ENCODE data around the gene FTO. TPM values are rescaled to one million over a fixed set of nuclear protein-coding genes. Genes with fewer than 3 reads are reported as not detected.

The FTO gene
- total and polyA plus RNA-seq, 2 of the 8 experiments (the other 6 are each of a cell fraction or from before 2014, with no cell fraction given): 34.5 to 59.8 TPM

DNA sequence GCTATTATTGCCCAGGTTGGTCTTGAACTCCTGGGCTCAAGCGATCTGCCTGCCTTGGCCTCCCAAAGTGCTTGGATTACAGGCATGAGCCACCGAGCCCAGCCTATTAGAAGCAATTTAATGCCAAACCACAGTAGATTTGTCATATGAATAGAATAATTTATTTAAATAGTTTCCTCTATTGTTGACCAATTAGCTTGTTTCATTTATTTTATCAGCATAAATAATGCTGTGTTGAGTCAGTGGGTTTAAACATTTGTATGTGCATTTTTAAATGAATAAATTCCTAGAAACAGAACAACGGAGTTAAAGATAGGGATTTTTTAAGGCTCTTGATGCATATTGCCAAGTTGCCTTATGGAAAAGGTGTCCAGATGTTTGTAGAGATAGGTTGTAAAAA lies 26.7 kb downstream of the FTO start:
- Histone ChIP-seq H2BK120ac (replicated peaks; ENCODE audit: low read depth, low read length) (no peak overlapping the region), H2BK20ac (ENCODE audit: low read length) (no peak overlapping the region), H3K36me3 (ENCODE audit: control insufficient read depth in 2 of 4, insufficient read depth in 4 of 4, low read length in 3 of 4) (no peaks in the 10 kb centered on the region), H3K79me2 (ENCODE audit: control insufficient read depth in 1 of 2, insufficient read depth in 2 of 2, low read length in 2 of 2) (peaks cover 0 to 19% of the 10 kb centered on the region in 2 experiments; a peak in 3 of 4 replicates), H3K14ac (ENCODE audit: insufficient read length) (no peak overlapping the region), H2BK5ac (ENCODE audit: low read depth, low read length) (no peak overlapping the region), H4K91ac (replicated peaks; ENCODE audit: insufficient read length, low read length) (no peak overlapping the region), H2BK12ac (ENCODE audit: low read depth, low read length) (no peak overlapping the region), H3K18ac (ENCODE audit: extremely low read depth, low read length) (no peak overlapping the region), H3K4me2 (ENCODE audit: insufficient read depth in 1 of 2, low read depth in 2 of 2, low read length in 2 of 2) (no peak overlapping the region), H3K4ac (replicated peaks; ENCODE audit: insufficient read length, low read depth, low read length) (no peak overlapping the region), H3K9me3 (ENCODE audit: insufficient read depth in 2 of 2, low read depth in 1 of 2, low read length in 1 of 2) (no peaks in the 10 kb centered on the region), H4K5ac (ENCODE audit: insufficient read length, low read depth, low read length) (no peak overlapping the region), H3K9ac (replicated peaks in 1 of 4; ENCODE audit: extremely low read depth in 1 of 4, low read depth in 3 of 4, low read length in 3 of 4) (no peak overlapping the region), H4K20me1 (replicated peaks in 1 of 2; ENCODE audit: control insufficient read depth in 1 of 2, insufficient read depth in 2 of 2, low read length in 2 of 2) (no peaks in the 10 kb centered on the region), H4K8ac (ENCODE audit: extremely low read depth, insufficient read depth, low read length) (no peak overlapping the region), H3K23me2 (ENCODE audit: low read depth, low read length) (no peaks in the 10 kb centered on the region; the same call in 1 of the 2 replicates), H3K23ac (ENCODE audit: insufficient read length) (no peak overlapping the region), H3K79me1 (ENCODE audit: low read depth, low read length) (0 out of 2 replicates have a peak, but pooled peaks cover 2% of the 10 kb centered on the region), H3K27ac (ENCODE audit: low read depth, low read length) (no peak overlapping the region), H2BK15ac (ENCODE audit: low read length) (no peak overlapping the region), H3K27me3 (replicated peaks in 1 of 4; ENCODE audit: control insufficient read depth in 3 of 4, extremely low read depth in 1 of 4, insufficient read depth in 3 of 4, low read length in 3 of 4) (no peaks in the 10 kb centered on the region), H2AFZ (ENCODE audit: low read length) (no peak overlapping the region), H2AK5ac (ENCODE audit: low read depth, low read length) (no peak overlapping the region), H3K56ac (replicated peaks; ENCODE audit: insufficient read length, low read depth, low read length) (no peak overlapping the region), H3K4me1 (replicated peaks in 1 of 4; ENCODE audit: control insufficient read depth in 3 of 4, insufficient read depth in 4 of 4, low read length in 3 of 4) (no peaks in the 10 kb centered on the region), H3K4me3 (ENCODE audit: extremely low read depth in 1 of 4, insufficient read depth in 2 of 4, low read depth in 3 of 4, low read length in 4 of 4) (no peak overlapping the region)
- DNase-seq (ENCODE audit: low read depth in 1 of 2, low spot score in 2 of 2): no peak
- 86% methylated on average over 3 of the region's 3 CpGs; no CpG with 5 or more reads in 1 of the 2 experiments for WGBS, 2 experiments (ENCODE audit: extremely low coverage in 1 of 2, insufficient coverage in 1 of 2, insufficient read length in 1 of 2, insufficient replicate concordance in 2 of 2, low coverage in 1 of 2, low lambda C conversion rate in 2 of 2, missing lambda C conversion rate in 1 of 2)
- CTCF ChIA-PET (ENCODE audit: partially characterized antibody): interaction anchor here (4.4 kb wide), 1 partner anchor 12 kb away, joined by 40 read pairs; no protein-coding TSS in a partner anchor
- POLR2A ChIA-PET (ENCODE audit: partially characterized antibody): no interaction called here
- no peak for FAIRE-seq
- TF ChIP-seq SUZ12 (IDR thresholded peaks at IDR 0.05; ENCODE audit: low read length) (no peak), FOSL1 (IDR thresholded peaks at IDR 0.05; ENCODE audit: insufficient read depth, low read depth, low read length) (no peak), EGR1 (IDR thresholded peaks at IDR 0.05; ENCODE audit: borderline replicate concordance, low read depth, low read length) (no peak), SIRT6 (IDR thresholded peaks at IDR 0.05; ENCODE audit: low read length) (no peak), CREB1 (IDR thresholded peaks at IDR 0.05) (no peak), TAF7 (optimal IDR thresholded peaks at IDR 0.05; ENCODE audit: borderline replicate concordance, low read depth, low read length) (no peak), PHF8 (conservative IDR thresholded peaks at IDR 0.05; ENCODE audit: low read depth, low read length) (no peak), HDAC6 (IDR thresholded peaks at IDR 0.05; ENCODE audit: low read depth, low read length) (no peak), YY1 (IDR thresholded peaks at IDR 0.05; ENCODE audit: low read depth, low read length) (no peak), POU5F1 (IDR thresholded peaks at IDR 0.05; ENCODE audit: low read depth, low read length) (no peak), RFX5 (IDR thresholded peaks at IDR 0.05; ENCODE audit: borderline replicate concordance, low read depth, low read length) (no peak), SAP30 (IDR thresholded peaks at IDR 0.05; ENCODE audit: insufficient read depth, insufficient replicate concordance, low read length) (no peak)
- TF ChIP-seq, protein P1, sequence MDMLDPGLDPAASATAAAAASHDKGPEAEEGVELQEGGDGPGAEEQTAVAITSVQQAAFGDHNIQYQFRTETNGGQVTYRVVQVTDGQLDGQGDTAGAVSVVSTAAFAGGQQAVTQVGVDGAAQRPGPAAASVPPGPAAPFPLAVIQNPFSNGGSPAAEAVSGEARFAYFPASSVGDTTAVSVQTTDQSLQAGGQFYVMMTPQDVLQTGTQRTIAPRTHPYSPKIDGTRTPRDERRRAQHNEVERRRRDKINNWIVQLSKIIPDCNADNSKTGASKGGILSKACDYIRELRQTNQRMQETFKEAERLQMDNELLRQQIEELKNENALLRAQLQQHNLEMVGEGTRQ (IDR thresholded peaks at IDR 0.05; ENCODE audit: low read length): no peak

Data from H1 (cell line).